Right cardiac atrium (tissue), 5 donors: ENCODE measurements around the gene CHN2. TPM values are rescaled to one million over a fixed set of nuclear protein-coding genes. Genes with fewer than 3 reads are reported as not detected.

ENCODE experiments used
- ATAC-seq, 2 donors: fragments of 200-7000 bp; cut with Tn5 transposase; one replicate each; pipeline versions ENCODE4 v1.8.0 to v1.9.1; 2020; ENCODE audit warnings: moderate library complexity in 2 of 2, mild to moderate bottlenecking in 1 of 2
- DNase-seq, 3 donors: peaks; one replicate each; pipeline ENCODE4 v3.0.0-alpha.2; 2020
- H3K27ac ChIP-seq: one replicate; pipeline ENCODE4 v1.5.1; 2013; ENCODE audit warnings: mild to moderate bottlenecking, low read length, control low read depth, moderate library complexity
- H3K27me3 ChIP-seq: one replicate; pipeline ENCODE4 v1.6.1; 2013; ENCODE audit not compliant: control insufficient read depth, insufficient read depth
- H3K4me1 ChIP-seq: one replicate; pipeline ENCODE4 v1.6.1; 2013; ENCODE audit warnings: low read length; ENCODE audit not compliant: control insufficient read depth, insufficient read depth
- H3K4me3 ChIP-seq: one replicate; pipeline ENCODE4 v1.5.1; 2013; ENCODE audit warnings: low read length, control low read depth
- H3K9me3 ChIP-seq: one replicate; pipeline ENCODE4 v1.6.1; 2013; ENCODE audit warnings: low read length; ENCODE audit not compliant: control insufficient read depth
- WGBS: extraction: QIAGEN DNeasy Blood & Tissue Kit; methylation state at CpG from one replicate; pipeline ENCODE4 v1.1.7; 2013; 5-methylcytosine and 5-hydroxymethylcytosine counted together
- intact Hi-C, 4 donors: fragments of 100-400 bp; cut with DNase I; formaldehyde crosslinking; loops; one replicate each; pipeline versions ENCODE4 v1.11.0 to v1.14.0; 2022 to 2023
- polyA plus RNA-seq: library from polyadenylated mRNA; stranded (reverse); fragments of 200-250 nt; gene quantifications from one replicate; pipeline ENCODE4 v1.2.3, GENCODE V29; 2013
- total RNA-seq, 4 donors: library from RNA; stranded (reverse); fragmentation: NEBNext Ultra II Directional; extraction: Animal tissue kit (Norgen Biotek cat#: 25700); gene quantifications; one replicate each; pipeline ENCODE4 v1.2.1, GENCODE V29; 2021
- donor health status: healthy with polysubstance abuse.
- donor health status: DM: no; HTN: yes; CAD: no.
- donor health status: DM: no; HTN: no; CAD: no.
- donor health status: DM: no; HTN: yes; CAD: no; lungs with severe emphysema.
- donor health status: DM: yes; HTN: yes; CAD: no.

Gene CHN2
- total and polyA plus RNA-seq, 5 donors, result 2.0 to 6.4 (median 4.3) TPM

DNA sequence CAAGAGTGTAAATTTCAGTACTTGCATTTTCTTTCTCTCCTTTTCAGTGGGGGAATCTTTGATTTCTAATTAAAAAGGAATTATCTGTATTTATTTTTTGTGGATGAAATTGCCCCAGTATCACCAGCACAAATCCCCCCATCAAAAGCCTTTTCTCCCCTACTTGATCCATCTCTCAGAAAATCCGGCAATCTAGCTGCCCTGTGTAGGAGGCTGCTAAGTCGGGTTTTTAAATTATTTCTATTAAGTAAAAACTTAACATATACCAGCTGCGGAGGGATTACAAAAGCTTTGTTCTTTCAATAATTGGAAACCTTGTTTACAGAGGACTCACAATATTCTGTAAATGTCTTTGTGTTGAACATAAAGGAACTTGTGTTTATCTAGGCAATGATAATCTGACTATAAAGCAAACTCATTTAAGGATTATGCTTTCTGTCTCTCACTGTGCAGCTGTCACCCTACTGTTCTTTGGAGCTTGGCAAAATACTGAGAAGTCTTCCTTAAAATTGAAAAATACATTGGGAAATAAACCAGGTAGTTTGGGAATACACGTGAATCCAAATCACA, 191.7 kb downstream of the CHN2 start:
- Histone ChIP-seq H3K4me3 (no peak overlapping the region), H3K27me3 (peaks cover 3% of the 10 kb centered on the region), H3K27ac (no peak overlapping the region), H3K4me1 (no peaks in the 10 kb centered on the region), H3K9me3 (no peaks in the 10 kb centered on the region)
- DNase-seq (no peak), ATAC-seq (no peak)
- intact Hi-C loops, result no loop called here
- 87% methylated on average over 4 of the region's 4 CpGs for WGBS

DNA sequence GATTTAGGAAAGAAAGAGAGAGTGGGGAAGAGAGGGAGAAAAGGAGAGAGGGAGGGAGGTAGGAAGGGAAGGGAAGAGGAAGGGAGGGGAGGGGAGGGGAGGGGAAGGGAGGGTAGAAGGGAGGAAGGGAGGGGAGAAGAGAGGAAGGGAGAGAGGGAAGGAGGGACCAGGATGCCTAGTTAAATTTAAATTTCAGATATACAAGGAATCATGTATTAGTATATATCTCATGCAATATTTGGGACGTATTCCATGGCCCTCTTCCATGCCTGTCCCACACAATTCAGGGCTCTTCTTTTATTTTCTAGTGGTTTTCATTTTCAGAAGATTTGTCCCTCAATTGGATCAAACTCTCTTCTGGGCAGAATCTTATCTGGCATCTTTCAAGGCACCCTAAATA, 196.7 kb downstream of the CHN2 start:
- intact Hi-C loops, result no loop called here
- H3K27ac ChIP-seq, result no peak overlapping the region
- ATAC-seq (no peak), DNase-seq (no peak)
- no peaks in the 10 kb centered on the region for H3K9me3 ChIP-seq
- H3K4me1 ChIP-seq, result no peaks in the 10 kb centered on the region
- peaks cover 3% of the 10 kb centered on the region for H3K27me3 ChIP-seq
- 67% methylated on average over 1 of the region's 1 CpG for WGBS
- no peak overlapping the region for H3K4me3 ChIP-seq

DNA sequence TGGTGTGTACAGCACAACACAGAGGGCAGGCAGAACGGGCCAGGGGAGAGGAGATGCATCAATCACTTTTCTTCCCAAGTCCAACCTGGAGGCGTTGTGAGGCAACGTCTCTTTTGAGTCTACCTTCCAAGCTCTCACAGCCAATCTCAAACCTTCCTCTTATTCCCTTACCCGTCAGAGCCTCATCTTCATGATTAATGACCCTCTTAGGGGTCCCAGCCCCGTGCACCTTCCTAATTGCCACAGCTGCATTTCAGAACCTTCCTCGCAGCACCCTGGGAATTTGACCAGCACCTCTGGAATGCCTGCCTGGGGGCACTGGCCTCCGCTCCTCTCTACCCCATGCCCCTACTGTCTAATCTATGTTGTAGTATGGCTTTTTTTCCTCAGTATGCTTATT, 199.7 kb downstream of the CHN2 start:
- H3K27ac ChIP-seq, result no peak overlapping the region
- no peak overlapping the region for H3K4me3 ChIP-seq
- intact Hi-C loops, result no loop called here
- no peaks in the 10 kb centered on the region for H3K9me3 ChIP-seq
- H3K4me1 ChIP-seq, result no peaks in the 10 kb centered on the region
- no peak for DNase-seq
- ATAC-seq, result no peak
- H3K27me3 ChIP-seq, result no peaks in the 10 kb centered on the region
- 67% methylated on average over 7 of the region's 7 CpGs for WGBS

DNA sequence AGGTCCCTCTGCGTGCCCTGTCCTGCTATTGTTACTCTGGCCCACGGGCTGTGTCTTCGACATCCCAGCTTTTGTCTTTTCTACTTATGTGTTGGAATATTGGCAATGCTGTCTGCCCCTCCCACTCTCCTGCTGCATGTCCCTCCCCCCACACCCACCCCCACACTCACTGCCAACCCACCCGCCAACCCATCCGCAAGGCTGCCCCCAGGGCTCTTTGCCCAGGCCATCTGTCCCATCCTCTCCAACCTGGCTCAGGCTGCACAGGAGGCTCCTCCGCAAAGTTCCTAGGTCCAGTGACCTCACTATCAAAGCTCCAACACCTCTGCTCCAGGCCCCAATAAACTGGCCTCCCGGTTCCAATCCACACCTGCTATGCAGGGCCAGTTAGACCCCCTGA, 202.0 kb downstream of the CHN2 start:
- ATAC-seq (no peak), DNase-seq (no peak)
- intact Hi-C loops, result no loop called here
- 93% methylated on average over 7 of the region's 7 CpGs for WGBS
- no peaks in the 10 kb centered on the region for H3K9me3 ChIP-seq
- H3K4me1 ChIP-seq, result no peaks in the 10 kb centered on the region
- H3K27me3 ChIP-seq, result no peaks in the 10 kb centered on the region
- no peak overlapping the region for H3K4me3 ChIP-seq
- H3K27ac ChIP-seq, result no peak overlapping the region

DNA sequence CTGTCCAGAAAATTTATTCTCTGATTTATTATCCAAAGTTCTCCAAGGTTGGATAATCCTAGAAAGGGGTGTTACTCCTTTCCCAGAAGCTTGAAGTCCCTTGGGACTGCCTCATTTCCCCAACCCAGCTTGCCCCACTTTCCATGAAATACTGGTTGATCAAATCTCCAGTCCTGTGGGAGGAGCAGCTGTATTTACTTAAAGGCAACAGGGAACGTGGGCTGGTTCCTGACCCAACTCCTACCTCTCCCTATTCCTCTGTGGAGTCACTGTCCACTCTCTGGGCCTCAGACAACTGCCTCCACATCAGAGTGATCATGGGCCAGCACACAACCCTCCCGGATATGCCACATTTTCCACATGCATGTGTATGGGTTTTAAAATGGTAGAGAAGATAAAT, 202.8 kb downstream of the CHN2 start:
- ATAC-seq (no peak), DNase-seq (no peak)
- Histone ChIP-seq H3K27me3 (no peaks in the 10 kb centered on the region), H3K9me3 (no peaks in the 10 kb centered on the region), H3K4me1 (no peaks in the 10 kb centered on the region), H3K4me3 (no peak overlapping the region), H3K27ac (no peak overlapping the region)
- intact Hi-C loops, result no loop called here
- WGBS, result 59% methylated on average over 2 of the region's 2 CpGs

DNA sequence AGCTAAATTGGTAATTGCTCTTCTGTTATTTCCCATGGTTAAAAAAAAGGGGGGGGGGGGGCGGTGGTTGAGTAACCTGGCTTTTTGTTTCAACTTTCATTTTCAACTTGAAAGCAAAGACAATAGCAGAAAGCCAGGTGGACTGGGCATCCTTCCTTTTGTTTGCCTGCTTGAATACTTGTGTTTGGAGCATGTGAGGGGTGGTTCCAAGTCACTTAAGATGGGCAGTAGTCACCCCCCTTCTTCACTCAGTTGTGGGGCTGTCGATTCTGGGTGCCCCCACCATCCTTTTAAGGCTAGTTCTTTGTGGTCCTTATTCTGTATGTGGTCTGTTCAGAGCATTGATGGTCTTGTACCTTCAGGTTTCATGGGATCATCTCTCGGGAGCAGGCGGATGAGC, 203.4 kb downstream of the CHN2 start:
- no peaks in the 10 kb centered on the region for H3K27me3 ChIP-seq
- H3K9me3 ChIP-seq, result no peaks in the 10 kb centered on the region
- 87% methylated on average over 4 of the region's 4 CpGs for WGBS
- intact Hi-C loops, result no loop called here
- H3K4me3 ChIP-seq, result no peak overlapping the region
- no peak for DNase-seq
- no peak for ATAC-seq
- no peak overlapping the region for H3K27ac ChIP-seq
- no peaks in the 10 kb centered on the region for H3K4me1 ChIP-seq

DNA sequence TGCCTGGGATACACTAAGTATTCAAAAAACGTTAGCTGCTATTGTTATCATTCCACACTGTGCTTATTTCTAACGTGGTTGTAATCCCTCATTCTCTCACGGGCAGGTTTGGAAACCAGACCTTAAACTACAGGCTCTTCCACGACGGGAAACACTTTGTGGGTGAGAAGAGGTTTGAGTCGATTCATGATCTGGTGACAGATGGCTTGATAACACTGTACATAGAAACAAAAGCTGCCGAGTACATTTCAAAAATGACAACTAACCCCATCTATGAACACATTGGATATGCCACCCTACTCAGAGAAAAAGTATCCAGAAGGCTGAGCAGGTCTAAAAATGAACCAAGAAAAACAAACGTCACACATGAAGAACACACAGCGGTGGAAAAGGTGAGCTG, 205.9 kb downstream of the CHN2 start:
- 76% methylated on average over 9 of the region's 9 CpGs for WGBS
- intact Hi-C loops, result loop anchor here in 1 of 4 donors (10.0 kb wide), 1 partner anchor 476 kb away; no protein-coding TSS in a partner anchor
- ATAC-seq, result no peak

DNA sequence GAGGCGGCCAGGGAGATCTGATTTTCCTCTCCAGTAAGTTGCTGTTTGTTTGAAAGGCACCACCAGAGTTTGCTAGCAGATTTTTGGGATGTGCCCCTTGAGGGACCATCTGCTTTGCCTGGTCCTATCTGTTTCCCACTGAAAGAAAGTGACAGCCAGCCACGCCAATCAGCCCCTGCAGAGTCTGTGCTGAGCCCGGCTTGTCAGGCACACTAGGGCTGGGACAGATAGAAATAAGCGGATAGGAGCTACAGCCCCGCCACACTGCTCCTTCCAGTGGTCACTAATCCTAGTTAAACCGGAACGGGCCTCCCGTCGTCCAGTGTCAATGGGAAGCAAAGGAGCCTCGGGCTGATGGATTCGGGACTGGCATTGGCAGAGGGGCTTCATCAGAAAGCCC, 207.2 kb downstream of the CHN2 start:
- DNase-seq (no peak), ATAC-seq (no peak)
- Histone ChIP-seq H3K4me3 (no peak overlapping the region), H3K27me3 (no peaks in the 10 kb centered on the region), H3K27ac (no peak overlapping the region), H3K9me3 (no peaks in the 10 kb centered on the region), H3K4me1 (no peaks in the 10 kb centered on the region)
- intact Hi-C loops, result loop anchor here in 1 of 4 donors (10.0 kb wide), 1 partner anchor 477 kb away; no protein-coding TSS in a partner anchor
- WGBS, result 77% methylated on average over 11 of the region's 11 CpGs

More for the DNA sequence above, 205.9 kb downstream of the CHN2 start:
- H3K4me1 ChIP-seq, result no peaks in the 10 kb centered on the region
- DNase-seq, result no peak
- H3K27ac ChIP-seq, result no peak overlapping the region
- no peaks in the 10 kb centered on the region for H3K9me3 ChIP-seq
- no peaks in the 10 kb centered on the region for H3K27me3 ChIP-seq
- no peak overlapping the region for H3K4me3 ChIP-seq

DNA sequence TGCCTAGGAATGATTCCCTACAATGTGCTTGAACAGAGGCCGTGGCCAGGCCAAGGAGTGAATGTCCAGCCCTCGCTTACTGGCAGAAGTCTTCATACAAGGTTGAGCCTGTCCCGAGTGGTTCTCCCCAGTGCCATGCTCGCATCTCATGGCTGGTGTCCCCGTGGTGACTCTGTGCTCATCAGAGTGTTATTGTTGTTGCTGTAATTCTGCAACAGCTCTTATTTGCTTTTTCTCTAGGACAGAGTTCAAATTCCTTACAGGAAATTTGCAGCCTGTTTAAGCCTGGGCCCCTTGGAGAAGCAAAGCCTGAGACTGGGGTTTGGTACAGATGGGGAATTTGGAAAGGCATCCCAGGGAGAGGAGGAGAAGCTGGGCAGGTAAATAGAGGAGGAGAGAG, 211.3 kb downstream of the CHN2 start:
- Histone ChIP-seq H3K27me3 (peaks cover 2% of the 10 kb centered on the region), H3K4me1 (no peaks in the 10 kb centered on the region), H3K27ac (no peak overlapping the region), H3K4me3 (no peak overlapping the region), H3K9me3 (no peaks in the 10 kb centered on the region)
- DNase-seq (no peak), ATAC-seq (no peak)
- 89% methylated on average over 5 of the region's 5 CpGs for WGBS
- intact Hi-C loops, result loop anchor here (2.0 to 10.0 kb wide), 7 partner anchors 214 to 483 kb away; partner anchors contain the start of gene CHN2 (in 2 of the 4)

DNA sequence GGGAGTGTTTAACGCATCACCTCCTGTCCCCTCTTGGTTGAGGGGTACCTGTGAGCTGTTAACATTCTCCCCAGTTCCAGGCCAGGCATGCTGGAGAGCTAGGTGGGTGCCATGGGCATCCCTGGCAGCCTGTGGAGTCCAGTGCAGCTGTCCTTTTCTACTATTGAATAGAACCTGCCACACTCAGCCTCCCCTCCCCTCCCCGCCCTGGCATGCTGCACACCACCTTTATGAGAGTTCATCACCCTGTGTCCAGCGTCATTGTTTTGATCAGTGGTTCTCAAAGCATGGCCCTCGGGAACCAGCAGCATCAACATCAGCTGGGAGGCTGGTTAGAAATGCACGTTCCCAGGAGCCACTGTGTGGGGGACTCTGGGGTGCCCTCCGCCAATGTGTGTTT, 211.8 kb downstream of the CHN2 start:
- H3K4me1 ChIP-seq, result no peaks in the 10 kb centered on the region
- no peak overlapping the region for H3K4me3 ChIP-seq
- WGBS, result 91% methylated on average over 6 of the region's 6 CpGs
- ATAC-seq (no peak), DNase-seq (no peak)
- intact Hi-C loops, result loop anchor here (2.0 to 10.0 kb wide), 7 partner anchors 214 to 484 kb away; partner anchors contain the start of gene CHN2 (in 2 of the 4)
- no peaks in the 10 kb centered on the region for H3K9me3 ChIP-seq
- H3K27ac ChIP-seq, result no peak overlapping the region
- H3K27me3 ChIP-seq, result peaks cover 2% of the 10 kb centered on the region

DNA sequence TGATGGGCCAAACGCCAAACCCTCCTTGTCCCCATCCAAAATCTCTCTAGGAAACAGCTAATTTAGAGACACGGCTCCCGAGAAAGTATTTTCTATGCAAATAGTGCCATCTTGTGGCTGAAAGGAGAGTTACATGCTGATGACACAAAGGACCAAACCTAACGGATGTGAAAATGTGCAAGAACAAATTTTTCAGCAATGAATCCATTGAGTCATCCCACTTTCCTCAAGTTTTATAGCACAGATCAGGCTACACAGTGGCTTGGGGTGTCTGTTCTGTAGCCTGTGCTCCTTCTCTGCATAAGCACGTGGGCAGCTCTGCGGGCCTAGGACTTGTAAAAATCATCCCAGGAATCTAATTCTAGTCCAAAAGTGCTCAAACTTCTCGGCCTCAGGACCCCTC, 214.3 kb downstream of the CHN2 start:
- Histone ChIP-seq H3K4me1 (no peaks in the 10 kb centered on the region), H3K27ac (no peak overlapping the region), H3K4me3 (no peak overlapping the region), H3K9me3 (no peaks in the 10 kb centered on the region), H3K27me3 (peaks cover 2% of the 10 kb centered on the region)
- ATAC-seq (peak; percentile 40 to 70), DNase-seq (no peak)
- WGBS, result 22% methylated on average over 7 of the region's 7 CpGs
- intact Hi-C loops, result loop anchor here (2.0 to 10.0 kb wide), 8 partner anchors 217 to 486 kb away; partner anchors contain the start of gene CHN2 (in 2 of the 4)

DNA sequence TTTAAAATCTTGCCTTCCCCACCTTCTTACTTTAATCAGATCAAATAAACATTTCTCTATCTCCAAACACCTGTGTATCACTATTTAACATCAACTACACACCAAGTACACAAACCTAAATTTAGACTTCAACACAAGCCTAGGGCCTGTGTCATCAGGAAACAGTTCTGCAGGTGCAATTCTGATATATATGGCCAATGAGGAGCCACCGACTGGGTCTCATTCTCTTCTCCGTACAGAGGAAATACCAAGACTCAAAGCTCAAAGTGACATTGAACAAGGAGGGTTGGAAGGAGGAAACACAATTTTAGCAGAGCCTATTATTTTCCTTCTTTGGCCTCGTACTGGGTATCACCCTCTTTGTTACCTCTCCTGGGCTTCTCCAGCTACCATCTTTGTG, 216.4 kb downstream of the CHN2 start:
- intact Hi-C loops, result loop anchor here in 1 of 4 donors (5.0 kb wide), 1 partner anchor 489 kb away; no protein-coding TSS in a partner anchor
- Histone ChIP-seq H3K4me3 (no peak overlapping the region), H3K4me1 (no peaks in the 10 kb centered on the region), H3K9me3 (no peaks in the 10 kb centered on the region), H3K27me3 (peaks cover 2% of the 10 kb centered on the region), H3K27ac (no peak overlapping the region)
- DNase-seq (no peak), ATAC-seq (no peak)
- WGBS, result 75% methylated on average over 3 of the region's 3 CpGs
